GM10266 (cell line): ENCODE results near the gene TM2D3.

Source experiments
- DNase-seq: peaks from one replicate; pipeline ENCODE4 v3.0.0; 2012; ENCODE audit errors: extremely low spot score
- TF ChIP-seq, protein P1 (sequence below): IDR thresholded peaks from 2 replicates; pipeline ENCODE4 v1.5.1; 2012; ENCODE audit warnings: mild to moderate bottlenecking, low read depth; ENCODE audit not compliant: control insufficient read depth, insufficient read depth; ENCODE audit errors: missing control alignments

TM2D3 gene

DNA sequence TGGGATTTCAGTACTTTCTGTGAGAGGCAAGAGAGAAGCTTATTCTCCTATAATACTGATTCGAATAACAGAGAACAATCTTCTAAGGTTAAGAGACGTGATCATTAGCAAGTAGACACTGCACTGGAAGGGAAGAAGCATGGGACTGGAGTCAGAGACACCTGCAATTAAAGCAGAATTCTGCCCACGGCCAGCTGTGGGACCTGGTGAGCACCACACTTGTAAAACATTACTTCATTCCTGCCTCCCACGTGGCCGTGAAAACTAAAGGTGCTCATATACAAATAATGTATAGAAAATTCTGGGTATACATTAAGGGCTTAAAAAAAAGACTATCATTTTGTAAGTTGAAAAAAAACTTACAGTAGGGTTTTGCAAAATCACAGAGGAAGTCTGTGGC, 2.0 kb downstream of the TM2D3 start:
- TF ChIP-seq, protein P1, sequence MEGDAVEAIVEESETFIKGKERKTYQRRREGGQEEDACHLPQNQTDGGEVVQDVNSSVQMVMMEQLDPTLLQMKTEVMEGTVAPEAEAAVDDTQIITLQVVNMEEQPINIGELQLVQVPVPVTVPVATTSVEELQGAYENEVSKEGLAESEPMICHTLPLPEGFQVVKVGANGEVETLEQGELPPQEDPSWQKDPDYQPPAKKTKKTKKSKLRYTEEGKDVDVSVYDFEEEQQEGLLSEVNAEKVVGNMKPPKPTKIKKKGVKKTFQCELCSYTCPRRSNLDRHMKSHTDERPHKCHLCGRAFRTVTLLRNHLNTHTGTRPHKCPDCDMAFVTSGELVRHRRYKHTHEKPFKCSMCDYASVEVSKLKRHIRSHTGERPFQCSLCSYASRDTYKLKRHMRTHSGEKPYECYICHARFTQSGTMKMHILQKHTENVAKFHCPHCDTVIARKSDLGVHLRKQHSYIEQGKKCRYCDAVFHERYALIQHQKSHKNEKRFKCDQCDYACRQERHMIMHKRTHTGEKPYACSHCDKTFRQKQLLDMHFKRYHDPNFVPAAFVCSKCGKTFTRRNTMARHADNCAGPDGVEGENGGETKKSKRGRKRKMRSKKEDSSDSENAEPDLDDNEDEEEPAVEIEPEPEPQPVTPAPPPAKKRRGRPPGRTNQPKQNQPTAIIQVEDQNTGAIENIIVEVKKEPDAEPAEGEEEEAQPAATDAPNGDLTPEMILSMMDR: no peak
- DNase-seq: no peak

DNA sequence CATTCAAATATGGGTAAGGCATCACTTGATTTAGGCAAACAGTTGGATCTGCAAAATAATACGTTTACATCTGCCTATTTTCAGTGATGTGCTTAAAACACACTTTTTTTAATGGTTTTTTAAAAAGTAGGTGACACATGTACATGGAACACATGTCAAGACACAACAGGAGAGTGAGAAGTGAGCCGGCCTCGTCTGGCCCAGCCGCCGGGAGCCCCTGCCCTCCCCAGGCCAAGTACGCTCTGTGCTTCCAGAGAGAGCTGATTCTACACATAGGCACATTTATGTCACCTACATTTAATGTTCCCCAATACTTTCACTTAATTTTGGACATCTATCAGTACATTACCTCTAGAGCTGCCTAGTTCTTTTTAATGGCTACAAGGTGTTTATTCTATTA, 3.8 kb downstream of the TM2D3 start:
- TF ChIP-seq, protein P1: no peak

GRCh38 chr15:101647251-101647650, 4.9 kb downstream of the TM2D3 start:
- TF ChIP-seq, protein P1: no peak
- DNase-seq: no peak

More for the DNA sequence above, 3.8 kb downstream of the TM2D3 start:
- DNase-seq: no peak

DNA sequence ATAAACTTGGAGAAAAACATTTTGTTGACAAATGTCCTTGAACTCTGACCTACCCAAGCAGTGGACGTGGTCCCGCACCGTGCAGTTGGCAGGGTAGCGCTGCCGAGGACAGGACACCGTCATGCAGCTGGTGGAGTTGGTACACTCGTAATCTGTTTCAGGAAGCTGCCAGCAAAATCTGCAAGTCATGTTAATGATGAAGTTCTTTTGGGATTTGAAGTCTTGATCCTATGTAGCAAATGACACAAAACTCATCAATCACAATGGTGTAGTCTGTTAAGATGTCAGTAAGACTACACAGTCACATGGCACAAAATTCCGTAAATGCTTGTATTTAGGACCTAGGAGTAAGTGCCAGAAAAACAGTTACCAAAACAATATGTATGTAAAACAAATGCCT, 5.5 kb downstream of the TM2D3 start:
- TF ChIP-seq, protein P1: no peak
- no peak for DNase-seq

GRCh38 chr15:101642361-101642760, 9.8 kb downstream of the TM2D3 start:
- TF ChIP-seq, protein P1: no peak
- DNase-seq: no peak

DNA sequence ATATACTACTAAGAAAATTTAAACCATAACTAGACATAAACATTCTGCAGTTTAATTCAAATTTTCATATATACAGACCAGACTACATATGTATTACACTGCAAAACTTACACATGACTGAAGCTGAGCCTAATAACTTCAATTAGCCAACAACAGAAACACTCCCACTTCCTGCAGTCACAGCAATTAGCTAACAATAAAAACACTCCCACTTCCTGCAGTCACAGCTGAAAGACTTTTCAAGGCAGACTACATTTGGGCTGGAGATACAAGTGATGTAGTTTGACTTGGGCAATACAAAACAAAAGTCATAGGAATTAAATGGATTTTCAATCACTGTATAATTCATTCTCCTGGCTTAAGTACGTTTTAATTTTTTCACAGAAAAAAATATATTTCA, 10.3 kb downstream of the TM2D3 start:
- TF ChIP-seq, protein P1: no peak
- no peak for DNase-seq

- TF ChIP-seq, protein P1: peak; percentile 83
- peak; percentile 63 for DNase-seq
These were observed 10.9 kb downstream of the TM2D3 start for GRCh38 chr15:101641129-101641764.
